K562 (cell line): ENCODE data around the gene ALS2. TPM values are rescaled to one million over a fixed set of nuclear protein-coding genes. Genes with fewer than 3 reads are reported as not detected.
"Not testable (repeated sequence)": the region's sequence is repeated elsewhere in the genome, so short reads cannot be mapped to it uniquely, and the experiment has no call there.

ENCODE experiments used
- ATAC-seq: fragments of 200-7000 bp; cut with Tn5 transposase; 3 replicates; pipeline ENCODE4 v1.9.1; 2020; ENCODE audit warnings: moderate library complexity
- BruUV-seq: library from RNA; stranded (reverse); fragments of 400-500 nt; replicated peaks from 2 replicates; lab custom pipeline; 2021; lab: Mats Ljungman, UMichigan
- CTCF ChIA-PET: fragments of 300-600 bp; formaldehyde crosslinking; extraction: SDS; loops from one replicate; lab custom pipeline; 2021; ENCODE audit warnings: low intra/inter-chr PET ratio; lab: Yijun Ruan, JAX
- POLR2A ChIA-PET: fragments of 300-600, 350-650 bp; sonication (Branson Sonifier 250); formaldehyde crosslinking; extraction: SDS; loops from one replicate; lab custom pipeline; 2021; ENCODE audit warnings: antibody characterized with exemption, inconsistent platforms; lab: Yijun Ruan, JAX
- DNase-seq, 4 experiments: peaks; one replicate each; pipeline versions ENCODE4 v3.0.0 to v3.0.0-alpha.2; 2011 to 2018; ENCODE audit warnings: low spot score in 3 of 4, mixed read lengths in 3 of 4; ENCODE audit errors: extremely low read depth in 1 of 4
- FAIRE-seq: peaks from 2 replicates; lab custom pipeline; 2011; peaks lifted over from hg19 to GRCh38; lab: Jason Lieb, UNC
- H2AFZ ChIP-seq: 2 replicates; pipeline ENCODE4 v1.6.0; 2011; ENCODE audit warnings: low read depth, low read length, control low read depth, inconsistent platforms
- H3K27ac ChIP-seq: fragments of 200-600 bp; 3 replicates; pipeline ENCODE4 v1.8.0; 2011; ENCODE audit warnings: low read depth, mild to moderate bottlenecking, control low read depth, inconsistent platforms, low read length, moderate library complexity, mixed read lengths; ENCODE audit errors: extremely low read depth
- H3K27me3 ChIP-seq, 2 experiments: fragments of 300-600 bp in 1 of 2; 2 replicates in 1 of 2; 3 replicates in 1 of 2; pipeline versions ENCODE4 v1.6.0 to v1.8.0; 2011; ENCODE audit warnings: inconsistent platforms in 2 of 2, low read length in 2 of 2, mild to moderate bottlenecking in 1 of 2, mixed read lengths in 1 of 2, moderate library complexity in 1 of 2; ENCODE audit not compliant: control insufficient read depth in 2 of 2, insufficient read depth in 2 of 2
- H3K36me3 ChIP-seq: fragments of 300-600 bp; 3 replicates; pipeline ENCODE4 v1.8.0; 2011; ENCODE audit warnings: mild to moderate bottlenecking, low read length, inconsistent platforms; ENCODE audit not compliant: control insufficient read depth, insufficient read depth
- H3K4me1 ChIP-seq, 2 experiments: fragments of 200-600 bp in 1 of 2; replicated peaks in 1 of 2; 2 replicates in 1 of 2; 3 replicates in 1 of 2; pipeline versions ENCODE4 v1.5.1 to v1.8.0; 2011; ENCODE audit warnings: inconsistent platforms in 2 of 2, low read length in 2 of 2, mild to moderate bottlenecking in 1 of 2, mixed read lengths in 1 of 2, moderate library complexity in 1 of 2; ENCODE audit not compliant: control insufficient read depth in 2 of 2, insufficient read depth in 2 of 2
- H3K4me2 ChIP-seq: 2 replicates; pipeline ENCODE4 v1.6.1; 2011; ENCODE audit warnings: low read length, control low read depth, inconsistent platforms, mixed read lengths; ENCODE audit not compliant: insufficient read depth
- H3K4me3 ChIP-seq: fragments of 200-600 bp; sonication (generic), shearing (Covaris generic); 2 replicates; pipeline ENCODE4 v1.5.1; 2016; ENCODE audit warnings: control low read depth, inconsistent platforms
- H3K79me2 ChIP-seq: fragments of 200-600 bp; 3 replicates; pipeline ENCODE4 v1.8.0; 2011; ENCODE audit warnings: low read length, inconsistent platforms; ENCODE audit not compliant: control insufficient read depth, insufficient read depth
- H3K9ac ChIP-seq, 2 experiments: 2 replicates each; pipeline versions ENCODE4 v1.6.0 to v1.6.1; 2011; ENCODE audit warnings: low read depth in 2 of 2, low read length in 2 of 2, control low read depth in 1 of 2, inconsistent platforms in 1 of 2, mild to moderate bottlenecking in 1 of 2, mixed read lengths in 1 of 2; ENCODE audit not compliant: insufficient read depth in 1 of 2
- H3K9me1 ChIP-seq: one replicate; pipeline ENCODE4 v1.6.0; 2011; ENCODE audit warnings: inconsistent platforms, mild to moderate bottlenecking, low read length, moderate library complexity; ENCODE audit not compliant: control insufficient read depth, insufficient read depth
- H3K9me3 ChIP-seq: replicated peaks from 2 replicates; pipeline ENCODE4 v1.5.1; 2011; ENCODE audit warnings: low read depth, low read length, inconsistent platforms; ENCODE audit not compliant: control insufficient read depth, insufficient read depth
- H4K20me1 ChIP-seq: replicated peaks from 2 replicates; pipeline ENCODE4 v1.6.1; 2011; ENCODE audit warnings: low read length, inconsistent platforms, mixed read lengths; ENCODE audit not compliant: control insufficient read depth, insufficient read depth
- C11orf30 ChIP-seq: fragments of 450-650 bp; IDR thresholded peaks from 2 replicates; pipeline ENCODE4 v1.6.1; 2016; ENCODE audit warnings: low read depth, mild to moderate bottlenecking
- E4F1 ChIP-seq: fragments of 250-450 bp; sonication (Bioruptor Pico); IDR thresholded peaks from 2 replicates; pipeline ENCODE4 v1.5.0; 2021; ENCODE audit warnings: mild to moderate bottlenecking, borderline replicate concordance
- ZNF316 ChIP-seq: fragments of 450-650 bp; IDR thresholded peaks from 2 replicates; pipeline ENCODE4 v1.6.1; 2016
- ZNF354B ChIP-seq: fragments of 250-450 bp; sonication (Bioruptor Pico); IDR thresholded peaks from 2 replicates; pipeline ENCODE4 v1.4.0; 2020
- ZNF507 ChIP-seq: conservative IDR thresholded peaks from 2 replicates; pipeline ENCODE4 v1.6.1; 2017; ENCODE audit warnings: missing genetic modification characterization, missing compliant biosample characterization
- WGBS: fragments of 100-300 bp; shearing (Covaris generic); methylation state at CpG from one replicate; pipeline ENCODE4 v1.1.6; 2016; ENCODE audit warnings: low coverage, mixed read lengths; ENCODE audit not compliant: insufficient coverage; ENCODE audit errors: missing lambda C conversion rate; 5-methylcytosine and 5-hydroxymethylcytosine counted together
- in situ Hi-C: fragments of 300-500 bp; cut with MboI; formaldehyde crosslinking; loops from 4 replicates; pipeline ENCODE4 v1.15.0; 2018; ENCODE audit warnings: inconsistent platforms, mixed read lengths
- intact Hi-C: fragments of 100-400 bp; cut with micrococcal nuclease; formaldehyde crosslinking; loops from 2 replicates; pipeline ENCODE4 v1.14.2; 2022
- polyA plus RNA-seq, 8 experiments: library from polyadenylated mRNA; depleted of rRNA in 4 of 8; stranded (reverse) in 5 of 8; unstranded in 3 of 8; fragments of >200 nt; fragmentation: Nextera tagmentation in 2 of 8; fragmentation: Illumina TruSeq in 1 of 8; extraction: Ambion mirVana in 2 of 8; extraction: Trizol in 1 of 8; gene quantifications; 2 replicates each; pipeline versions ENCODE4 v1.2.1 to v1.2.3, GENCODE V29; 2011 to 2014; ENCODE audit warnings: inconsistent platforms in 1 of 8, missing spikeins in 1 of 8
- total RNA-seq, 7 experiments: library from RNA; depleted of rRNA in 6 of 7; stranded (reverse); fragments of >200 nt in 6 of 7; fragmentation: Illumina TruSeq in 2 of 7; extraction: Trizol in 2 of 7; gene quantifications; 2 replicates each; pipeline versions ENCODE4 v1.2.1 to v1.2.3, GENCODE V29; 2011 to 2021; ENCODE audit warnings: low replicate concordance in 1 of 7

Gene ALS2
- total and polyA plus RNA-seq, 9 of the 15 experiments (the other 6 are each of a cell fraction or from before 2014, with no cell fraction given): 5.2 to 17.7 (median 11.6) TPM

DNA sequence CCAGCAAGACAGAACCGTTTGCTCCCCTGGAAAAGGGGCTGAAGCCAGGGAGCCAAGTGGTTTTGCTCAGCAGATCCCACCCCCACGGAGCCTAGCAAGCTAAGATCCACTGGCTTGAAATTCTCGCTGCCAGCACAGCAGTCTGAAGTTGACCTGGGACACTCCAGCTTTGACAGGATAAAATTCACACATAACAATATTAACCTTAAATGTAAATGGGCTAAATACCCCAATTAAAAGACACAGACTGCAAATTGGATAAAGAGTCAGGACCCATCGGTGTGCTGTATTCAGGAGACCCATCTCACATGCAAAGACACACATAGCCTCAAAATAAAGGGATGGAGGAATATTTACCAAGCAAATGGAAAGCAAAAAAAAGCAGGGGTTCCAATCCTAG is 109.5 kb downstream of the ALS2 start:
- BruUV-seq, H3K27ac ChIP-seq, H4K20me1 ChIP-seq, H3K4me3 ChIP-seq, ATAC-seq, H3K9me1 ChIP-seq, POLR2A ChIA-PET, H3K36me3 ChIP-seq, H3K9me3 ChIP-seq, CTCF ChIA-PET, intact Hi-C loops, H3K9ac ChIP-seq, DNase-seq, FAIRE-seq, in situ Hi-C loops, H3K79me2 ChIP-seq, H3K4me1 ChIP-seq, H3K4me2 ChIP-seq, H2AFZ ChIP-seq: not testable (repeated sequence)
- peak; percentile 93 for TF ChIP-seq ZNF507 (tag)
- peak; percentile 53; the same call in 1 of the 2 replicates for TF ChIP-seq ZNF354B (CRISPR knock-in tag)
- H3K27me3 ChIP-seq: peaks cover 0 to 12% of the 10 kb centered on the region in 2 experiments; a peak in 1 of 5 replicates
- 0% methylated on average over 4 of the region's 4 CpGs for WGBS

- POLR2A ChIA-PET: no interaction called here
- H3K27ac ChIP-seq: no peak overlapping the region
- TF ChIP-seq E4F1 (no peak), ZNF316 (peak; percentile 59), C11orf30 (peak; percentile 34; the same call in 1 of the 2 replicates)
- TF ChIP-seq, all 486 proteins: peak for 2
- CTCF ChIA-PET: no interaction called here
- H3K9ac ChIP-seq: no peak overlapping the region
- H3K9me1 ChIP-seq: no peaks in the 10 kb centered on the region
- BruUV-seq: no TSS peak
- H3K27me3 ChIP-seq: peaks cover 0 to 9% of the 10 kb centered on the region in 2 experiments; a peak in 1 of 5 replicates
- H4K20me1 ChIP-seq: no peaks in the 10 kb centered on the region
- H2AFZ ChIP-seq: no peak overlapping the region
- no peak for ATAC-seq
- H3K9me3 ChIP-seq: no peaks in the 10 kb centered on the region
- H3K36me3 ChIP-seq: no peaks in the 10 kb centered on the region
- no peak for DNase-seq
- intact Hi-C loops: no loop called here
- no peak overlapping the region for H3K4me3 ChIP-seq
- no peaks in the 10 kb centered on the region for H3K4me1 ChIP-seq
- no peak for FAIRE-seq
- 13% methylated on average over 1 of the region's 1 CpG for WGBS
- in situ Hi-C loops: no loop called here
- no peaks in the 10 kb centered on the region for H3K79me2 ChIP-seq
- no peak overlapping the region for H3K4me2 ChIP-seq
These were observed 110.9 kb downstream of the ALS2 start for GRCh38 chr2:201669865-201670264.
